Measurements from ENCODE around the gene GCNT3. TPM values are rescaled to one million over a fixed set of nuclear protein-coding genes. Genes with fewer than 3 reads are reported as not detected.
A peak's percentile ranks its signal among the peaks of the same experiment; 100 is the strongest.
"Not testable (repeated sequence)": the region's sequence is repeated elsewhere in the genome, so short reads cannot be mapped to it uniquely, and the experiment has no call there.

GCNT3 gene
- total RNA-seq, 2 donors from 2014 or later = 0.48 to 1.3 TPM

- Histone ChIP-seq H3K4me3 (ENCODE audit: low read length) (no peak overlapping the region), H3K9me3 (ENCODE audit: control insufficient read depth, low read length) (no peaks in the 10 kb centered on the region), H3K4me1 (ENCODE audit: control insufficient read depth, insufficient read depth, low read length) (peaks cover 3% of the 10 kb centered on the region), H3K9ac (ENCODE audit: extremely low read depth, low read length, poor library complexity, severe bottlenecking) (no peak overlapping the region), H3K36me3 (ENCODE audit: control insufficient read depth, insufficient read depth, low read length) (peaks cover 11% of the 10 kb centered on the region), H3K27me3 (ENCODE audit: control insufficient read depth, insufficient read depth, low read length, poor library complexity, severe bottlenecking) (no peaks in the 10 kb centered on the region), H3K27ac (ENCODE audit: low read depth, low read length) (no peak overlapping the region)
- Mint-ChIP-seq H3K4me1 (peaks cover 15% of the 10 kb centered on the region), H3K27ac (no peak overlapping the region), H3K27me3 (ENCODE audit: insufficient read depth) (no peaks in the 10 kb centered on the region), H3K4me3 (no peak overlapping the region), H3K36me3 (ENCODE audit: low read depth) (peaks cover 8% of the 10 kb centered on the region), H3K9me3 (no peaks in the 10 kb centered on the region)
- TF ChIP-seq CTCF (conservative IDR thresholded peaks at IDR 0.05) = peak; percentile 80
- peak; percentile 86 for DNase-seq
- WGBS, 2 experiments (ENCODE audit: insufficient coverage in 1 of 2, insufficient read length in 1 of 2) = 23 to 48% methylated on average over 3 to 4 of the region's 4 CpGs
Measured at GRCh38 chr15:59632714-59633113, 21.1 kb downstream of the GCNT3 start.

- H3K9me3 ChIP-seq (ENCODE audit: control insufficient read depth, low read length) = no peaks in the 10 kb centered on the region
- Mint-ChIP-seq H3K36me3 (ENCODE audit: low read depth) (peaks cover 40% of the 10 kb centered on the region), H3K27me3 (ENCODE audit: insufficient read depth) (no peaks in the 10 kb centered on the region), H3K9me3 (no peaks in the 10 kb centered on the region), H3K4me3 (no peak overlapping the region), H3K4me1 (peaks cover 15% of the 10 kb centered on the region), H3K27ac (no peak overlapping the region)
- H3K9ac ChIP-seq (ENCODE audit: extremely low read depth, low read length, poor library complexity, severe bottlenecking) = no peak overlapping the region
- H3K36me3 ChIP-seq (ENCODE audit: control insufficient read depth, insufficient read depth, low read length) = peaks cover 46% of the 10 kb centered on the region
- no peak overlapping the region for H3K27ac ChIP-seq (ENCODE audit: low read depth, low read length)
- H3K4me3 ChIP-seq (ENCODE audit: low read length) = no peak overlapping the region
- TF ChIP-seq CTCF (conservative IDR thresholded peaks at IDR 0.05) = no peak
- no peaks in the 10 kb centered on the region for H3K27me3 ChIP-seq (ENCODE audit: control insufficient read depth, insufficient read depth, low read length, poor library complexity, severe bottlenecking)
- DNase-seq = no peak
- H3K4me1 ChIP-seq (ENCODE audit: control insufficient read depth, insufficient read depth, low read length) = peaks cover 7% of the 10 kb centered on the region
- WGBS, 2 experiments (ENCODE audit: insufficient coverage in 1 of 2, insufficient read length in 1 of 2) = 89 to 100% methylated on average over 2 to 3 of the region's 3 CpGs
Measured at GRCh38 chr15:59636184-59636583, 24.6 kb downstream of the GCNT3 start.

GRCh38 chr15:59637507-59637906 is 25.9 kb downstream of the GCNT3 start:
- peaks cover 59% of the 10 kb centered on the region for H3K36me3 ChIP-seq (ENCODE audit: control insufficient read depth, insufficient read depth, low read length)
- H3K36me3 Mint-ChIP-seq (ENCODE audit: low read depth) = peaks cover 50% of the 10 kb centered on the region
- not testable (repeated sequence) for H3K9me3 ChIP-seq (ENCODE audit: control insufficient read depth, low read length); H3K9ac ChIP-seq (ENCODE audit: extremely low read depth, low read length, poor library complexity, severe bottlenecking); H3K27me3 ChIP-seq (ENCODE audit: control insufficient read depth, insufficient read depth, low read length, poor library complexity, severe bottlenecking); DNase-seq; H3K4me3 Mint-ChIP-seq; H3K27ac ChIP-seq (ENCODE audit: low read depth, low read length); H3K27ac Mint-ChIP-seq; H3K27me3 Mint-ChIP-seq (ENCODE audit: insufficient read depth); H3K4me3 ChIP-seq (ENCODE audit: low read length); H3K4me1 ChIP-seq (ENCODE audit: control insufficient read depth, insufficient read depth, low read length); H3K9me3 Mint-ChIP-seq
- TF ChIP-seq CTCF (conservative IDR thresholded peaks at IDR 0.05) = peak; percentile 44
- WGBS, 2 experiments (ENCODE audit: insufficient coverage in 1 of 2, insufficient read length in 1 of 2) = 86 to 89% methylated on average over 1 to 2 of the region's 2 CpGs
- H3K4me1 Mint-ChIP-seq = peaks cover 18% of the 10 kb centered on the region

Measured in endodermal cell (in vitro differentiated cells).